Mesothelial cell of epicardium (in vitro differentiated cells): ENCODE data around the gene SMOC2. TPM values are rescaled to one million over a fixed set of nuclear protein-coding genes. Genes with fewer than 3 reads are reported as not detected.
A peak's percentile ranks its signal among the peaks of the same experiment; 100 is the strongest.

Source experiments
- DNase-seq, 2 experiments: peaks; one replicate each; pipeline ENCODE4 v3.0.0; 2021; ENCODE audit warnings: low spot score in 2 of 2; ENCODE audit not compliant: unreplicated experiment in 2 of 2
- H3K27ac Mint-ChIP-seq: 2 replicates; pipeline ENCODE4 v1.8.0; 2021; ENCODE audit warnings: mixed read lengths
- H3K27me3 Mint-ChIP-seq: 2 replicates; pipeline ENCODE4 v1.8.0; 2021; ENCODE audit warnings: low read depth, mixed read lengths
- H3K36me3 Mint-ChIP-seq: 2 replicates; pipeline ENCODE4 v1.8.0; 2021; ENCODE audit warnings: mixed read lengths
- H3K4me1 Mint-ChIP-seq: 2 replicates; pipeline ENCODE4 v1.8.0; 2021; ENCODE audit warnings: mixed read lengths
- H3K4me3 Mint-ChIP-seq: 2 replicates; pipeline ENCODE4 v1.8.0; 2021; ENCODE audit warnings: mild to moderate bottlenecking, moderate library complexity, mixed read lengths
- H3K9me3 Mint-ChIP-seq: 2 replicates; pipeline ENCODE4 v1.8.0; 2021; ENCODE audit warnings: mixed read lengths
- total RNA-seq: library from RNA; stranded (reverse); gene quantifications from 3 replicates; pipeline ENCODE4 v1.2.1, GENCODE V29; 2021
- TF ChIP-seq, protein P1 (sequence below): fragments of 200-600 bp; sonication (generic); IDR thresholded peaks from one replicate; pipeline ENCODE4 v1.5.0; 2021; ENCODE audit warnings: antibody characterized with exemption; ENCODE audit not compliant: unreplicated experiment

Gene SMOC2
- total RNA-seq, 1 donor from 2014 or later = 4.4 TPM

DNA sequence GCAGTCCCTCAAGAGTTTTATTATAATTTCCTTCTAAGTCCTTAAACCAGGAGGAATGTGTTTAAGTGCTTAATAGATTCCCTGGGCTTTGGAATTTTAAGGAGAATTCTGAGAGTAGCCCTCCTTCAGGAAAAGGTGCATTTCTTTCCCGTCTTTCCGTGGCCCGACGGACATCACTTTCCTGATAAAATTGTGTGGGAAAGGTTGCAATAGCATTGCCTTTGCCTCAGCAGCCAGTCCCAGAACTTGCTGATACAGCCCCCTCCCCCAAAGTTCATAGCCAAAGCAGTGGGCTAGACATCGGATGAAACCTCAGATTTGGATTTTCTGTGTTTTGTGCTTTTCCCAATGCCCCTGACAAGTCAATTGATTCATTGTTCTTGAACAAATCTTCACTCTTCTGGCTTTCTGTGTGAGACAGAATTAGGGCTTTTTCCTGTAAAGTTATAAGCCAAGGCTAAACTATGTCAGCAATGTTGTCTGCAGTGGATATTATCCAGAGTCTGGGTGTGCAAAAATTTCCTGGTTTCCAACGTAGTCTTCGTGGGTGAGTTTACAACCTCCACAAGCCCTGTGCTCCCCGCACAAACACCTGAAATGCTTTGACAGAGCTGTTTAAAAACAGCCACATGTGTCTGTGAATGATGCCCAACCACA lies 1.1 kb upstream of the SMOC2 start:
- H3K4me1 Mint-ChIP-seq = peaks cover 26% of the 10 kb centered on the region
- H3K27ac Mint-ChIP-seq = peak overlapping the region; percentile 6
- no peak for DNase-seq
- no peaks in the 10 kb centered on the region for H3K36me3 Mint-ChIP-seq
- H3K4me3 Mint-ChIP-seq = peak overlapping the region; percentile 63
- TF ChIP-seq, protein P1, sequence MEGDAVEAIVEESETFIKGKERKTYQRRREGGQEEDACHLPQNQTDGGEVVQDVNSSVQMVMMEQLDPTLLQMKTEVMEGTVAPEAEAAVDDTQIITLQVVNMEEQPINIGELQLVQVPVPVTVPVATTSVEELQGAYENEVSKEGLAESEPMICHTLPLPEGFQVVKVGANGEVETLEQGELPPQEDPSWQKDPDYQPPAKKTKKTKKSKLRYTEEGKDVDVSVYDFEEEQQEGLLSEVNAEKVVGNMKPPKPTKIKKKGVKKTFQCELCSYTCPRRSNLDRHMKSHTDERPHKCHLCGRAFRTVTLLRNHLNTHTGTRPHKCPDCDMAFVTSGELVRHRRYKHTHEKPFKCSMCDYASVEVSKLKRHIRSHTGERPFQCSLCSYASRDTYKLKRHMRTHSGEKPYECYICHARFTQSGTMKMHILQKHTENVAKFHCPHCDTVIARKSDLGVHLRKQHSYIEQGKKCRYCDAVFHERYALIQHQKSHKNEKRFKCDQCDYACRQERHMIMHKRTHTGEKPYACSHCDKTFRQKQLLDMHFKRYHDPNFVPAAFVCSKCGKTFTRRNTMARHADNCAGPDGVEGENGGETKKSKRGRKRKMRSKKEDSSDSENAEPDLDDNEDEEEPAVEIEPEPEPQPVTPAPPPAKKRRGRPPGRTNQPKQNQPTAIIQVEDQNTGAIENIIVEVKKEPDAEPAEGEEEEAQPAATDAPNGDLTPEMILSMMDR = no peak
- H3K9me3 Mint-ChIP-seq = peaks cover 10% of the 10 kb centered on the region
- H3K27me3 Mint-ChIP-seq = peaks cover 70% of the 10 kb centered on the region

DNA sequence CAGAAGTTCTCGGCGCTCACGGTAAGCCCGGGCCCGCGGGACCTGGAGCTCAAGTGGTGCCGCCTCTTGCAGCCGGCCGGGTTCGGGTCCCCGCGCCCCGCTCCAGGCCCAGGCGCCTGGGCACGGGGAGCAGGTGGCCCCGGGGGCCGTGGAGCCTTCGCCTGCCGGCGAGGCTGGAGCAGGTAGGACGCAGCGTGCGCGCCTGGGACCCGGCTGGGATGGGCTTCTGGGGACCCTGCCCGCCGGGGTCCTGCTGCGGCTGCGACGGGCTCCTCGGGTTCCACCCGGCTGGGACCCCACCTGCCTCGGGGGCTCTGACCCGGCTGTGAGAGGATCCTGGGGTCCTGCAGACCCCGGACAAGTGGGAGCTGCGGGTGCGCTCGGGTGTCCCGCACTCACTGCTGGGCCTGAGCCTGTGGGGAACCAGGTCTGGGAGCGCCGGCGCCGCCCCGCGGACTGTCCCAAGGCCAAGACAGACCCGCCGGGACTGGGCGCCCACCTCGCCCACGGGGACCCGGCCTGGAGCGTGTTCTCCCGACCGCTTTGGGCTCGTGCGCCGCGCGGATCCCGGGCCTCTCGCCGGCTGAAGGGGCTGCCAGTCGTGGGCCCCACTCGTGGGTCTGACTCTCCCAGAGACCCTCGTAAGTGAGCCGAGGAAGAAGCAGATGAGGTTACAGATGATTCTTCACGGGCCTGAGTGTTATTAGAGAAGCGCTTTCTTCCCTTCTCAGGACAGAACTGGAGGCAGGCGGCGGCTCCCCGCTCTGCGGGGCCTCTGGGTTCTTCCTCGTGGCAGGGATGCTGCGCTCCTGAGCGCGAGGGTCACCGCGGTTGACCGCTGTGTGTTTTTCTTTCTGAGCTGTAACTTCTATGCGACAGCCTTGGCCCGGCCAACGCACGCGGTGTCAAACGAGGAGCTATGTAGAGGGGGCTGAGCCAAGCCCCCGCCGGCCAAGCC lies 729 bp downstream of the SMOC2 start:
- Mint-ChIP-seq H3K4me3 (peak overlapping the region; percentile 61), H3K4me1 (peaks cover 26% of the 10 kb centered on the region), H3K36me3 (no peaks in the 10 kb centered on the region), H3K27ac (no peak overlapping the region), H3K27me3 (peaks cover 73% of the 10 kb centered on the region), H3K9me3 (no peaks in the 10 kb centered on the region)
- no peak for DNase-seq
- TF ChIP-seq, protein P1 = no peak

DNA sequence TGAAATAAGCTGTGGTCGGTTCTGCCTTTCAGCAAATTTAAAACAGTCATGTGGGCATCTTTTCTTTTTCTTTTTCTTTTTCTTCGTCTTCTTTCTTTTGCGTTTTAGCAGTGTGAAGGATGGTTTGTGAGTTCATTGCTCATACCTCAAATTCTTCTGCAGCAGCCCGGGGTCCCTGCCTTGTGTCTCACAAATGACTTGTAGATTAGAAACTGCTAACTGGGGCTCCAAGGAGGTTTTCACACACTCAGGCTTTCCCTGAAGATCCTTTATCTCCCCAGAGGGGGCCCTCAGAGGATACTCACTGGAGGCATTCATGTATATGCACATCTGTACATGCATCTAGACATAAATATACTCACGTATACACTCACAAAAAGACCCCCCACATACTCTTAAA lies 1.7 kb downstream of the SMOC2 start:
- peaks cover 26% of the 10 kb centered on the region for H3K4me1 Mint-ChIP-seq
- peak overlapping the region; percentile 56 for H3K4me3 Mint-ChIP-seq
- TF ChIP-seq, protein P1 = no peak
- H3K36me3 Mint-ChIP-seq = no peaks in the 10 kb centered on the region
- peaks cover 72% of the 10 kb centered on the region for H3K27me3 Mint-ChIP-seq
- no peak for DNase-seq
- H3K9me3 Mint-ChIP-seq = no peaks in the 10 kb centered on the region
- no peak overlapping the region for H3K27ac Mint-ChIP-seq

DNA sequence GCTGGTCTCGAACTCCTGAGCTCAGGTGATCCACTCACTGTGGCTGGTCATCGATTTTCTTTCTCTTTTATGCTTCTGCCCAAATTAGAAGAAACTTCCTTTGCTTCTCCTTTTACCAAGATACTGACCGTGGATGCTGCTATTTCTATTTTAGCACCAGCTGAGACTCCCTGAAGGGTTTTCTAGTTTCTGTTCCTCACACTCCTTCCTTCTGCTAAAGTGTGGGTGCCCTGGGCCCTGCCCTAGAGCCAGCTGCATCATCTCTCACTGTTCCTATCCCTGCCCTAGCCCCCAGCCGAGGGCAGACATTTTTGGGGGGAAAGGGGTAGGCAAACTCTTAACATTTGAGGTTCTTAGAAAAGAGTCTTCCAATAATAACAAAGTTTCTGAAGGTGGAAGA lies 6.3 kb downstream of the SMOC2 start:
- H3K4me3 Mint-ChIP-seq = no peak overlapping the region
- TF ChIP-seq, protein P1 = no peak
- DNase-seq = no peak
- H3K36me3 Mint-ChIP-seq = no peaks in the 10 kb centered on the region
- peaks cover 31% of the 10 kb centered on the region for H3K4me1 Mint-ChIP-seq
- H3K9me3 Mint-ChIP-seq = no peaks in the 10 kb centered on the region
- H3K27me3 Mint-ChIP-seq = peaks cover 46% of the 10 kb centered on the region
- H3K27ac Mint-ChIP-seq = no peak overlapping the region

DNA sequence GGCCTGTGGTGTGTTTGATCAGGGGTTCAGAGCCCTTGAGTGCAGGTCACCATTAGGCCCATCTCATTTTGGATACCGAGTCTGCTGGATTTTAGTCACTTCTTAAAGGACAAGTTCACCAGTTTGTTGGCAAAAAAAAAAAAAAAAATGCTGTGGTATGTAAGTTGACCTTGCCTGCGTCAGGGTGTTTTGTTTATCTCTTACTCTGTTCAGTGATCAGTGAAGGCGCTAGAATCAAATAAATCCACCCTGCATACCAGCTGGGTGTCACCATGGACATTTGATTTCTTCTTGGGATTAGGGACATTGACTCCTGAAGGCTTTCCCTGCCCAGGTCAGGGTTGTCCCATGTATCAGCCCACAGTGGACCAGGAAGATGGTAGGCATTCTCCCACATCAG lies 6.7 kb downstream of the SMOC2 start:
- no peaks in the 10 kb centered on the region for H3K36me3 Mint-ChIP-seq
- no peak for DNase-seq
- H3K9me3 Mint-ChIP-seq = no peaks in the 10 kb centered on the region
- TF ChIP-seq, protein P1 = no peak
- H3K4me3 Mint-ChIP-seq = no peak overlapping the region
- H3K27me3 Mint-ChIP-seq = peaks cover 42% of the 10 kb centered on the region
- H3K4me1 Mint-ChIP-seq = peaks cover 32% of the 10 kb centered on the region
- H3K27ac Mint-ChIP-seq = no peak overlapping the region
